Measurements from ENCODE around the gene CFAP97D1.

Gene CFAP97D1

GRCh38 chr17:43791589-43791988 lies 11.4 kb downstream of the CFAP97D1 start (continued):
- TF ChIP-seq, protein P1, sequence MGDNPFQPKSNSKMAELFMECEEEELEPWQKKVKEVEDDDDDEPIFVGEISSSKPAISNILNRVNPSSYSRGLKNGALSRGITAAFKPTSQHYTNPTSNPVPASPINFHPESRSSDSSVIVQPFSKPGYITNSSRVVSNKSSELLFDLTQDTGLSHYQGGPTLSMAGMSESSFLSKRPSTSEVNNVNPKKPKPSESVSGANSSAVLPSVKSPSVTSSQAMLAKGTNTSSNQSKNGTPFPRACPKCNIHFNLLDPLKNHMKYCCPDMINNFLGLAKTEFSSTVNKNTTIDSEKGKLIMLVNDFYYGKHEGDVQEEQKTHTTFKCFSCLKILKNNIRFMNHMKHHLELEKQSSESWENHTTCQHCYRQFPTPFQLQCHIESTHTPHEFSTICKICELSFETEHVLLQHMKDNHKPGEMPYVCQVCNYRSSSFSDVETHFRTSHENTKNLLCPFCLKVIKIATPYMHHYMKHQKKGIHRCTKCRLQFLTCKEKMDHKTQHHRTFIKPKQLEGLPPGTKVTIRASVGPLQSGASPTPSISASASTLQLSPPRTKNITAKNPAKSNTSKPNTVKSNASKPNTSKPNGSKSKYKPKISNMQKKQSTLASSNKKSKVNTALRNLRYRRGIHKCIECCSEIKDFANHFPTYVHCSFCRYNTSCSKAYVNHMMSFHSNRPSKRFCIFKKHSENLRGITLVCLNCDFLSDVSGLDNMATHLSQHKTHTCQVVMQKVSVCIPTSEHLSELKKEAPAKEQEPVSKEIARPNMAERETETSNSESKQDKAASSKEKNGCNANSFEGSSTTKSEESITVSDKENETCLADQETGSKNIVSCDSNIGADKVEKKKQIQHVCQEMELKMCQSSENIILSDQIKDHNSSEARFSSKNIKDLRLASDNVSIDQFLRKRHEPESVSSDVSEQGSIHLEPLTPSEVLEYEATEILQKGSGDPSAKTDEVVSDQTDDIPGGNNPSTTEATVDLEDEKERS (tag by site-specific recombination; IDR thresholded peaks at IDR 0.05), result no peak
- no peak for TF ChIP-seq ZNF785 (tag by site-specific recombination; IDR thresholded peaks at IDR 0.05)
- TF ChIP-seq KLF10 (tag by site-specific recombination; IDR thresholded peaks at IDR 0.05), result peak; percentile 54; the same call in 1 of the 2 replicates
- TF ChIP-seq ZNF404 (tag by site-specific recombination; IDR thresholded peaks at IDR 0.05), result no peak
- no peak for TF ChIP-seq ZNF394 (tag by site-specific recombination; IDR thresholded peaks at IDR 0.05; ENCODE audit: borderline replicate concordance)
- TF ChIP-seq ZNF529 (tag by site-specific recombination; IDR thresholded peaks at IDR 0.05; ENCODE audit: insufficient replicate concordance), result no peak
- TF ChIP-seq HOXA7 (CRISPR knock-in tag; IDR thresholded peaks at IDR 0.05; ENCODE audit: borderline replicate concordance), result no peak
- no peak for TF ChIP-seq ZNF174 (tag by site-specific recombination; IDR thresholded peaks at IDR 0.05)
- TF ChIP-seq, protein P2, sequence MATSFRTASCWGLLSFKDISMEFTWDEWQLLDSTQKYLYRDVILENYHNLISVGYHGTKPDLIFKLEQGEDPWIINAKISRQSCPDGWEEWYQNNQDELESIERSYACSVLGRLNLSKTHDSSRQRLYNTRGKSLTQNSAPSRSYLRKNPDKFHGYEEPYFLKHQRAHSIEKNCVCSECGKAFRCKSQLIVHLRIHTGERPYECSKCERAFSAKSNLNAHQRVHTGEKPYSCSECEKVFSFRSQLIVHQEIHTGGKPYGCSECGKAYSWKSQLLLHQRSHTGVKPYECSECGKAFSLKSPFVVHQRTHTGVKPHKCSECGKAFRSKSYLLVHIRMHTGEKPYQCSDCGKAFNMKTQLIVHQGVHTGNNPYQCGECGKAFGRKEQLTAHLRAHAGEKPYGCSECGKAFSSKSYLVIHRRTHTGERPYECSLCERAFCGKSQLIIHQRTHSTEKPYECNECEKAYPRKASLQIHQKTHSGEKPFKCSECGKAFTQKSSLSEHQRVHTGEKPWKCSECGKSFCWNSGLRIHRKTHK (tag by site-specific recombination; IDR thresholded peaks at IDR 0.05), result no peak
- TF ChIP-seq KLF16 (tag by site-specific recombination; IDR thresholded peaks at IDR 0.05), result peak; percentile 36; the same call in 1 of the 2 replicates
- peak; percentile 54; the same call in 1 of the 2 replicates for TF ChIP-seq ZNF548 (tag by site-specific recombination; IDR thresholded peaks at IDR 0.05)
- no peak for TF ChIP-seq ZSCAN30 (tag by site-specific recombination; IDR thresholded peaks at IDR 0.05)
- no peak for TF ChIP-seq ZNF571 (tag by site-specific recombination; IDR thresholded peaks at IDR 0.05)
- TF ChIP-seq SCRT1 (tag by site-specific recombination; IDR thresholded peaks at IDR 0.05; ENCODE audit: borderline replicate concordance), result peak; percentile 84
- TF ChIP-seq ZNF114 (tag by site-specific recombination; IDR thresholded peaks at IDR 0.05), result no peak
- no peak for TF ChIP-seq BCL11B (tag by site-specific recombination; IDR thresholded peaks at IDR 0.05; ENCODE audit: low read depth)
- TF ChIP-seq, protein P3, sequence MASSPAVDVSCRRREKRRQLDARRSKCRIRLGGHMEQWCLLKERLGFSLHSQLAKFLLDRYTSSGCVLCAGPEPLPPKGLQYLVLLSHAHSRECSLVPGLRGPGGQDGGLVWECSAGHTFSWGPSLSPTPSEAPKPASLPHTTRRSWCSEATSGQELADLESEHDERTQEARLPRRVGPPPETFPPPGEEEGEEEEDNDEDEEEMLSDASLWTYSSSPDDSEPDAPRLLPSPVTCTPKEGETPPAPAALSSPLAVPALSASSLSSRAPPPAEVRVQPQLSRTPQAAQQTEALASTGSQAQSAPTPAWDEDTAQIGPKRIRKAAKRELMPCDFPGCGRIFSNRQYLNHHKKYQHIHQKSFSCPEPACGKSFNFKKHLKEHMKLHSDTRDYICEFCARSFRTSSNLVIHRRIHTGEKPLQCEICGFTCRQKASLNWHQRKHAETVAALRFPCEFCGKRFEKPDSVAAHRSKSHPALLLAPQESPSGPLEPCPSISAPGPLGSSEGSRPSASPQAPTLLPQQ (tag by site-specific recombination; IDR thresholded peaks at IDR 0.05), result no peak
- TF ChIP-seq SALL2 (tag by site-specific recombination; IDR thresholded peaks at IDR 0.05; ENCODE audit: borderline replicate concordance), result no peak
- no peak for TF ChIP-seq ZNF341 (tag by site-specific recombination; IDR thresholded peaks at IDR 0.05; ENCODE audit: low read depth)
- TF ChIP-seq ZNF112 (tag by site-specific recombination; IDR thresholded peaks at IDR 0.05), result no peak
- no peak for TF ChIP-seq ZSCAN16 (tag by site-specific recombination; IDR thresholded peaks at IDR 0.05)
- TF ChIP-seq ZNF311 (tag by site-specific recombination; IDR thresholded peaks at IDR 0.05; ENCODE audit: borderline replicate concordance), result no peak
- TF ChIP-seq YY1 (tag by site-specific recombination; IDR thresholded peaks at IDR 0.05), result no peak
- no peak for TF ChIP-seq ZBTB1 (tag by site-specific recombination; IDR thresholded peaks at IDR 0.05)
- TF ChIP-seq ZNF37A (tag by site-specific recombination; IDR thresholded peaks at IDR 0.05), result no peak
- peak; percentile 51; the same call in 1 of the 2 replicates for TF ChIP-seq ZNF23 (tag by site-specific recombination; IDR thresholded peaks at IDR 0.05; ENCODE audit: borderline replicate concordance)
- TF ChIP-seq ZNF138 (tag by site-specific recombination; IDR thresholded peaks at IDR 0.05; ENCODE audit: borderline replicate concordance), result no peak
- no peak for TF ChIP-seq SP7 (tag by site-specific recombination; IDR thresholded peaks at IDR 0.05)
- no peak for TF ChIP-seq ZNF202 (tag by site-specific recombination; IDR thresholded peaks at IDR 0.05; ENCODE audit: borderline replicate concordance)
- no peak for TF ChIP-seq GLIS2 (tag by site-specific recombination; IDR thresholded peaks at IDR 0.05)
- TF ChIP-seq ZNF16 (tag by site-specific recombination; IDR thresholded peaks at IDR 0.05; ENCODE audit: low read depth), result no peak
- TF ChIP-seq ZBTB11 (tag by site-specific recombination; conservative IDR thresholded peaks at IDR 0.05; ENCODE audit: low read depth), result no peak

Measured in HEK293 (cell line).